D721Med (cell line): ENCODE measurements around the gene ADCYAP1R1.
A peak's percentile ranks its signal among the peaks of the same experiment; 100 is the strongest.

Experiments used
- DNase-seq: peaks from one replicate; pipeline ENCODE4 v3.0.0; 2011; ENCODE audit warnings: low spot score; ENCODE audit not compliant: insufficient read length
- FAIRE-seq: peaks from 2 replicates; lab custom pipeline; 2011; peaks lifted over from hg19 to GRCh38; lab: Jason Lieb, UNC
- TF ChIP-seq, protein P1 (sequence below): IDR thresholded peaks from 2 replicates; pipeline ENCODE4 v1.5.1; 2012; ENCODE audit warnings: mild to moderate bottlenecking, control low read depth; ENCODE audit not compliant: insufficient read depth; ENCODE audit errors: missing control alignments

The ADCYAP1R1 gene

DNA sequence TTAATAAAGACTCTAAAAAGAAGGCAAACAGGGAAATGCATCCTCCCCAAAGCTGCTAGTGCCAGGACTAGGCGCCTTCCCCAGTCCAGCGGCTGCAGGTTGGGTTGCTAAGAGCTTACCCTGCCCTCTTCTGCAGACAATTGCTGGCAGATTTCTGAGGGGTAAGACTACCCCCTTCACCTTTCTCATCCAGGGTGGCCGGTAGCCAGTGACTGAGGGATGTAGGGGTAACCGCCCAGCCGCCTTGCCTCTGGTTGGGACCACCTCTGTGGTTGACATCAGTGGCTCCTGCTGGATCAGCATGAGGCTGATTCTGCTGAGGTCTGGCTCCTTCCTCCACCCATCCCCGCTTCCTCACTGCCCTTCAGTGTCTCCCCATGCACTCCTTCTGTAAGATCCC, 71.2 kb downstream of the ADCYAP1R1 start:
- no peak for FAIRE-seq
- TF ChIP-seq, protein P1, sequence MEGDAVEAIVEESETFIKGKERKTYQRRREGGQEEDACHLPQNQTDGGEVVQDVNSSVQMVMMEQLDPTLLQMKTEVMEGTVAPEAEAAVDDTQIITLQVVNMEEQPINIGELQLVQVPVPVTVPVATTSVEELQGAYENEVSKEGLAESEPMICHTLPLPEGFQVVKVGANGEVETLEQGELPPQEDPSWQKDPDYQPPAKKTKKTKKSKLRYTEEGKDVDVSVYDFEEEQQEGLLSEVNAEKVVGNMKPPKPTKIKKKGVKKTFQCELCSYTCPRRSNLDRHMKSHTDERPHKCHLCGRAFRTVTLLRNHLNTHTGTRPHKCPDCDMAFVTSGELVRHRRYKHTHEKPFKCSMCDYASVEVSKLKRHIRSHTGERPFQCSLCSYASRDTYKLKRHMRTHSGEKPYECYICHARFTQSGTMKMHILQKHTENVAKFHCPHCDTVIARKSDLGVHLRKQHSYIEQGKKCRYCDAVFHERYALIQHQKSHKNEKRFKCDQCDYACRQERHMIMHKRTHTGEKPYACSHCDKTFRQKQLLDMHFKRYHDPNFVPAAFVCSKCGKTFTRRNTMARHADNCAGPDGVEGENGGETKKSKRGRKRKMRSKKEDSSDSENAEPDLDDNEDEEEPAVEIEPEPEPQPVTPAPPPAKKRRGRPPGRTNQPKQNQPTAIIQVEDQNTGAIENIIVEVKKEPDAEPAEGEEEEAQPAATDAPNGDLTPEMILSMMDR = no peak
- DNase-seq = no peak

DNA sequence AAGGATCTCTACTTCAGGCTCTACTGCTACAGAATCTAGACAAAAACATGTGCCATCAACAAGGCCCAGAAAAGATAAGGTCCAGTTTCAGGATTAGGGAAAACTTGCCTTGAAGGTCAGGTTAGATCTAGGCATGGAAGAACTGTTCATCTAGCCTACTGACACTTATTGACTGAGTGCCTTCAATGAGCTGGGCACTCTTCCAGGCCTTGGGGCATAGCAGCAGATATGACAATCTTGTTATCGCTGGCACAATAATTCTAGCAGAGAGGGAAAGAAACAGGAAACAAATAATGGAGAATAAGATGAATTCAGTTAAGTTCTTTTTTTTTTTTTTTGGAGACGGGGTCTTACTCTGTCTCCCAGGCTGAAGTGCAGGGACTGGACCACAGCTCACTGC, 71.6 kb downstream of the ADCYAP1R1 start:
- FAIRE-seq = no peak
- DNase-seq = no peak
- TF ChIP-seq, protein P1 = no peak

DNA sequence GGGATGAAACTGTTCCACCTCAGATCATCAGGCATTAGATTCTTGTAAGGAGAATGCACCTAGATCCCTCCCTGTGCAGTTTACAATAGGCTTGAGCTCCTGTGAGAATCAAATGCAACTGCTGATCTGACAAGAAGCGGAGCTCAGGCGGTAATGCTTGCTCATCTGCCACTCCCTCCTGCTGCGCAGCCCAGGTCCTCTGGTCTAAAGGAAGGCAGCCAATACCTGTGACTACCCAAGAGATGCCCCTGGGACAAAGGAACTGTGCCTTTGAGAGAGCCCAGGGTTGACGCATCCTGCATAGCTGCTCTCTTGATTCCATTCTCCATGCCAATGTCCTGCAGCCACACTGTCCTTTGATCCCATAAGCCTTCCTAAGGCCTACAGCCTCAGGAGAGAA, 73.1 kb downstream of the ADCYAP1R1 start:
- DNase-seq (no peak), FAIRE-seq (no peak)
- TF ChIP-seq, protein P1 = no peak

DNA sequence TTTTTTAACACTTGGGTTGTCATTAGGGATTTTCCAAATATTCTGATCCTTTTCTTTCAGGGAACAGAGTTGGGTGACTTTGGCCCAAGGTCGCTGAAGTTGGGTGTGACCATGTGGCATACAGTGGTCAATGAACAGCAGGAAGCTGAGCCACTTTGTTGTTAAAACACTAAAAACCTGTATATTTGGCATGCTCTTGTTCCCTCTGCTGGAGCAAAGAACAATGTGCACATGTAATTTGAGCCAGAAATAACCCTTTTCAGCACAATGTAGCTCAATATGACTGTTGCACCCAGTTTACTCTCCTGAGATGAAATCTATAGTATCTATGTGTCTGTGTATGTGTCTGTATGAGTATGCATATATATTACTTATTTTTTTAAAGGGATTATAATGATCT, 74.9 kb downstream of the ADCYAP1R1 start:
- DNase-seq (no peak), FAIRE-seq (no peak)
- TF ChIP-seq, protein P1 = peak; percentile 16

DNA sequence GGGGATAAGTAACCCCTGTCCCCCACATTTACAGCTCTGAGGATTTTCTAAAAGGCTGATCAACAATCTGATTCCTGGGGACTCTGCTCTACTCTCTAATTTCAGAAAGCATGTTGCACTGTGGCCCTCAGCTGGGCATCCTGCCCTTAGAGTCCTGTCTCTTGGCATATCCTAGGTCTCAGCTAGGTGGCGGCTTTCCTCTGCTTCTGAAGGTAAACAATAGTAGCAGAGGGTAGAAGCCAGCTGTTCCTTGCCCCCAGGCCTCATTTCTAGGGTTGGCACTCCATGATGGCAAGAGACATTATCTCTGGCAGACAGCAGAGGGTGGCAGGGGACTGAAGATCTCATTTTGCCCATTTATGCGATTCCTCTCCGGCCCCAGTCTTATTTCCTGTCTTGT, 77.0 kb downstream of the ADCYAP1R1 start:
- TF ChIP-seq, protein P1 = no peak
- FAIRE-seq (no peak), DNase-seq (no peak)

- no peak for FAIRE-seq
- TF ChIP-seq, protein P1 = no peak
- DNase-seq = no peak
These were observed 81.4 kb downstream of the ADCYAP1R1 start for GRCh38 chr7:31133497-31133896.

GRCh38 chr7:31134246-31135188, 82.4 kb downstream of the ADCYAP1R1 start:
- FAIRE-seq = peak; percentile 44
- peak; percentile 28 for DNase-seq
- TF ChIP-seq, protein P1 = peak; percentile 80
